HepG2 (cell line): ENCODE measurements around the gene GLDC.

ENCODE experiments used
- ATF2 ChIP-seq: sonication (generic); formaldehyde crosslinking; IDR thresholded peaks from 2 replicates; pipeline ENCODE4 v1.4.0; 2020; ENCODE audit warnings: missing genetic modification reagents
- CTCF ChIP-seq: sonication (generic); formaldehyde crosslinking; IDR thresholded peaks from 2 replicates; pipeline ENCODE4 v1.5.0; 2020; ENCODE audit warnings: mild to moderate bottlenecking, missing genetic modification reagents, moderate library complexity
- GMEB2 ChIP-seq: IDR thresholded peaks from 2 replicates; pipeline ENCODE4 v1.6.1; 2016; ENCODE audit warnings: missing biosample characterization, missing genetic modification reagents, low read depth
- HNRNPL ChIP-seq: fragments of 200-400 bp; formaldehyde crosslinking; IDR thresholded peaks from 2 replicates; pipeline ENCODE4 v1.6.1; 2017; ENCODE audit warnings: mild to moderate bottlenecking, low read depth, low read length
- HOXA3 ChIP-seq: sonication (generic); formaldehyde crosslinking; IDR thresholded peaks from 2 replicates; pipeline ENCODE4 v1.5.0; 2020; ENCODE audit warnings: missing genetic modification reagents
- JUND ChIP-seq: sonication (generic); formaldehyde crosslinking; IDR thresholded peaks from 2 replicates; pipeline ENCODE4 v1.8.0; 2022; ENCODE audit warnings: mild to moderate bottlenecking, missing genetic modification reagents
- PRDM10 ChIP-seq: sonication (generic); formaldehyde crosslinking; IDR thresholded peaks from 2 replicates; pipeline ENCODE4 v1.4.0; 2020; ENCODE audit warnings: low read depth, missing genetic modification reagents
- TAF15 ChIP-seq: fragments of 200-400 bp; formaldehyde crosslinking; IDR thresholded peaks from one replicate; pipeline ENCODE4 v1.6.1; 2018; ENCODE audit warnings: mild to moderate bottlenecking, low read depth, low read length; ENCODE audit not compliant: poor library complexity, severe bottlenecking
- TGIF2 ChIP-seq: IDR thresholded peaks from 2 replicates; pipeline ENCODE4 v1.6.1; 2016; ENCODE audit warnings: control low read depth, missing compliant biosample characterization
- ZNF747 ChIP-seq: sonication (generic); formaldehyde crosslinking; IDR thresholded peaks from 2 replicates; pipeline ENCODE4 v1.8.1; 2023; ENCODE audit warnings: missing genetic modification reagents, mild to moderate bottlenecking, borderline replicate concordance

- TF ChIP-seq PRDM10: no peak
- TF ChIP-seq ZNF747: no peak
- TF ChIP-seq JUND (CRISPR knock-in tag): no peak
- TF ChIP-seq ATF2 (CRISPR knock-in tag): no peak
- no peak for TF ChIP-seq GMEB2 (CRISPR knock-in tag)
- no peak for TF ChIP-seq CTCF
- no peak for TF ChIP-seq HNRNPL
- no peak for TF ChIP-seq HOXA3 (CRISPR knock-in tag)
- TF ChIP-seq TGIF2 (CRISPR knock-in tag): no peak
- TF ChIP-seq TAF15: no peak
Measured at GRCh38 chr9:6565312-6565711, 80.2 kb downstream of the GLDC start.
